ENCODE results near the gene YTHDC1. TPM values are rescaled to one million over a fixed set of nuclear protein-coding genes. Genes with fewer than 3 reads are reported as not detected.

Gene YTHDC1
- total and polyA plus RNA-seq, 2 experiments from 2014 or later: 72.3 to 144 TPM

DNA sequence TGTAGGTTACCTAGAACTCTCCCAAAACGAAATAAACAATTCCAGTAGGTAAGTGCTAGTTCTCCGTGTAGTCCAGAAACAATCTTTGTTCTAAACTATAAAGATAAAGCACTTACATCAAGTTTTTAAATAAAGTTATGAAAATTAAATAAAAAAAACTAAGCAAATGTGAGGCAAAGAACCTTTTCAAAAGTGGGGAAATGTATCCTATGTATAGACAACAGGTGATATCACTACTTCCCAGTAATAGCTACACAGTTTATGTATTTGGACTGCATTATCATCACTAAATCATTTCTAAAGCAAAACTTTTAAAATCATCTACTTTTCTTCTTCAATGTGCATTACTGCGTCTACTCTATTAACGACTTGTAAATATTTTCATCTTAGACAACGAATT lies 2.0 kb downstream of the YTHDC1 start:
- H3K4me1 ChIP-seq (ENCODE audit: insufficient read depth): peaks cover 33% of the 10 kb centered on the region
- peaks cover 40% of the 10 kb centered on the region for H4K20me1 ChIP-seq (replicated peaks; ENCODE audit: insufficient read depth)
- peaks cover 8% of the 10 kb centered on the region; the same call in 1 of the 2 replicates for H3F3A ChIP-seq (replicated peaks; ENCODE audit: low read depth)
- H3K27ac ChIP-seq (ENCODE audit: low read depth): no peak overlapping the region
- Mint-ChIP-seq H3K9me3 (no peaks in the 10 kb centered on the region), H3K4me1 (peaks cover 36% of the 10 kb centered on the region), H3K4me3 (peak overlapping the region; percentile 91), H3K36me3 (ENCODE audit: low read depth) (peaks cover 15% of the 10 kb centered on the region), H3K27me3 (ENCODE audit: insufficient read depth, low read depth, poor library complexity) (peaks cover 4% of the 10 kb centered on the region), H3K27ac (0 out of 2 replicates have a peak overlapping the region, but pooled peaks have one; percentile 99)
- H3K36me3 ChIP-seq (ENCODE audit: insufficient read depth): no peaks in the 10 kb centered on the region
- TF ChIP-seq ZNF331 (CRISPR knock-in tag; IDR thresholded peaks at IDR 0.05; ENCODE audit: low read depth) (no peak), ZNF114 (CRISPR knock-in tag; IDR thresholded peaks at IDR 0.05) (no peak), ZNF462 (CRISPR knock-in tag; IDR thresholded peaks at IDR 0.05) (no peak), CTCF (conservative IDR thresholded peaks at IDR 0.05; ENCODE audit: low read depth in 2 of 2) (no peak), EZH2phosphoT487 (IDR thresholded peaks at IDR 0.05; ENCODE audit: unreplicated experiment) (no peak), EZH2 (IDR thresholded peaks at IDR 0.05; ENCODE audit: low read depth, unreplicated experiment) (no peak), JUNB (IDR thresholded peaks at IDR 0.05; ENCODE audit: unreplicated experiment) (no peak), NANOG (IDR thresholded peaks at IDR 0.05; ENCODE audit: borderline replicate concordance) (no peak), POLR2AphosphoS5 (IDR thresholded peaks at IDR 0.05; ENCODE audit: low read depth) (no peak), ETS1 (IDR thresholded peaks at IDR 0.05) (no peak), CREB1 (CRISPR knock-in tag; IDR thresholded peaks at IDR 0.05; ENCODE audit: low read depth) (no peak), STAT1 (IDR thresholded peaks at IDR 0.05; ENCODE audit: unreplicated experiment) (no peak)
- TF ChIP-seq, protein P1, sequence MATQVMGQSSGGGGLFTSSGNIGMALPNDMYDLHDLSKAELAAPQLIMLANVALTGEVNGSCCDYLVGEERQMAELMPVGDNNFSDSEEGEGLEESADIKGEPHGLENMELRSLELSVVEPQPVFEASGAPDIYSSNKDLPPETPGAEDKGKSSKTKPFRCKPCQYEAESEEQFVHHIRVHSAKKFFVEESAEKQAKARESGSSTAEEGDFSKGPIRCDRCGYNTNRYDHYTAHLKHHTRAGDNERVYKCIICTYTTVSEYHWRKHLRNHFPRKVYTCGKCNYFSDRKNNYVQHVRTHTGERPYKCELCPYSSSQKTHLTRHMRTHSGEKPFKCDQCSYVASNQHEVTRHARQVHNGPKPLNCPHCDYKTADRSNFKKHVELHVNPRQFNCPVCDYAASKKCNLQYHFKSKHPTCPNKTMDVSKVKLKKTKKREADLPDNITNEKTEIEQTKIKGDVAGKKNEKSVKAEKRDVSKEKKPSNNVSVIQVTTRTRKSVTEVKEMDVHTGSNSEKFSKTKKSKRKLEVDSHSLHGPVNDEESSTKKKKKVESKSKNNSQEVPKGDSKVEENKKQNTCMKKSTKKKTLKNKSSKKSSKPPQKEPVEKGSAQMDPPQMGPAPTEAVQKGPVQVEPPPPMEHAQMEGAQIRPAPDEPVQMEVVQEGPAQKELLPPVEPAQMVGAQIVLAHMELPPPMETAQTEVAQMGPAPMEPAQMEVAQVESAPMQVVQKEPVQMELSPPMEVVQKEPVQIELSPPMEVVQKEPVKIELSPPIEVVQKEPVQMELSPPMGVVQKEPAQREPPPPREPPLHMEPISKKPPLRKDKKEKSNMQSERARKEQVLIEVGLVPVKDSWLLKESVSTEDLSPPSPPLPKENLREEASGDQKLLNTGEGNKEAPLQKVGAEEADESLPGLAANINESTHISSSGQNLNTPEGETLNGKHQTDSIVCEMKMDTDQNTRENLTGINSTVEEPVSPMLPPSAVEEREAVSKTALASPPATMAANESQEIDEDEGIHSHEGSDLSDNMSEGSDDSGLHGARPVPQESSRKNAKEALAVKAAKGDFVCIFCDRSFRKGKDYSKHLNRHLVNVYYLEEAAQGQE (IDR thresholded peaks at IDR 0.05; ENCODE audit: unreplicated experiment): no peak
- ATAC-seq (no peak), DNase-seq (ENCODE audit: low spot score) (no peak)
- peak overlapping the region; percentile 87 for H3K4me3 ChIP-seq
- H2AFZ ChIP-seq: no peak overlapping the region
- H3K9me2 ChIP-seq (ENCODE audit: insufficient read depth): no peaks in the 10 kb centered on the region
- peak overlapping the region; percentile 91 for H3K4me2 ChIP-seq
- H3K79me2 ChIP-seq (replicated peaks; ENCODE audit: insufficient read depth): peaks cover 70% of the 10 kb centered on the region
- H3K27me3 ChIP-seq (ENCODE audit: insufficient read depth): no peaks in the 10 kb centered on the region
